ENCODE measurements around the gene SH2D3C.

- no peak for TF ChIP-seq EZH2 (IDR thresholded peaks at IDR 0.05; ENCODE audit: low read depth, low read length, severe bottlenecking)
- no peak for TF ChIP-seq HDAC6 (IDR thresholded peaks at IDR 0.05; ENCODE audit: low read depth, low read length)
- TF ChIP-seq POLR2A (IDR thresholded peaks at IDR 0.05; ENCODE audit: control extremely low read depth in 1 of 2, low read depth in 2 of 2, low read length in 2 of 2), result no peak
Measured at GRCh38 chr9:127773981-127774380, 4.5 kb downstream of the SH2D3C start.
